Upper lobe of left lung (tissue), 6 donors: ENCODE measurements around the gene TCAF2. TPM values are rescaled to one million over a fixed set of nuclear protein-coding genes. Genes with fewer than 3 reads are reported as not detected.
A peak's percentile ranks its signal among the peaks of the same experiment; 100 is the strongest.
"Not testable (repeated sequence)": the region's sequence is repeated elsewhere in the genome, so short reads cannot be mapped to it uniquely, and the experiment has no call there.

ENCODE experiments used
- ATAC-seq, 2 donors: fragments of 200-7000 bp; cut with Tn5 transposase; one replicate each; pipeline ENCODE4 v1.9.1; 2022; ENCODE audit warnings: mild to moderate bottlenecking in 2 of 2, moderate library complexity in 2 of 2; ENCODE audit not compliant: low FRiP score in 2 of 2
- DNase-seq, 2 donors: peaks; one replicate each; pipeline ENCODE4 v3.0.0-alpha.2; 2019 to 2020
- H3K27ac ChIP-seq, 4 donors: fragments of 200-600 bp; sonication (generic); one replicate each; pipeline ENCODE4 v1.5.1; 2016 to 2019
- H3K27me3 ChIP-seq, 4 donors: fragments of 200-600 bp; sonication (generic); one replicate each; pipeline ENCODE4 v1.5.1; 2017 to 2019
- H3K36me3 ChIP-seq, 4 donors: fragments of 200-600 bp; sonication (generic); one replicate each; pipeline ENCODE4 v1.5.1; 2016 to 2019
- H3K4me1 ChIP-seq, 4 donors: fragments of 200-600 bp; sonication (generic); one replicate each; pipeline ENCODE4 v1.5.1; 2018 to 2019
- H3K4me3 ChIP-seq, 4 donors: fragments of 200-600 bp; sonication (generic); one replicate each; pipeline ENCODE4 v1.5.1; 2017 to 2019; ENCODE audit warnings: mild to moderate bottlenecking in 2 of 4, moderate library complexity in 1 of 4
- H3K9me3 ChIP-seq, 4 donors: fragments of 200-600 bp; sonication (generic); one replicate each; pipeline ENCODE4 v1.5.1; 2018 to 2019
- WGBS, 2 donors: methylation state at CpG; one replicate each; pipeline ENCODE4 v1.1.5; 2017 to 2018; 5-methylcytosine and 5-hydroxymethylcytosine counted together
- small RNA-seq, 4 donors: library from RNA; depleted of rRNA; stranded (forward); fragments of <200 nt; gene quantifications; one replicate each; pipeline ENCODE3, GENCODE V24; 2016
- total RNA-seq, 6 donors: library from RNA; depleted of rRNA in 4 of 6; stranded (reverse); fragments of >200 nt in 4 of 6; gene quantifications; one replicate each; pipeline versions ENCODE4 v1.1.0 to v1.2.1, GENCODE V29; 2016 to 2021
- donor health status: DM: no; HTN: no; CAD: no; lungs with moderate emphysema.
- donor health status: DM: no; HTN: yes; CAD: no; lungs with severe emphysema.

Gene TCAF2
- total RNA-seq, 6 donors from 2014 or later: 2.3 to 7.9 (median 5.7) TPM

GRCh38 chr7:143632506-143632905, 11.7 kb downstream of the TCAF2 start:
- ATAC-seq, H3K27me3 ChIP-seq, H3K27ac ChIP-seq, H3K9me3 ChIP-seq, H3K4me3 ChIP-seq, H3K36me3 ChIP-seq, DNase-seq, H3K4me1 ChIP-seq: not testable (repeated sequence)
- no CpG with 5 or more reads among the region's 4 CpGs for WGBS, 2 donors

DNA sequence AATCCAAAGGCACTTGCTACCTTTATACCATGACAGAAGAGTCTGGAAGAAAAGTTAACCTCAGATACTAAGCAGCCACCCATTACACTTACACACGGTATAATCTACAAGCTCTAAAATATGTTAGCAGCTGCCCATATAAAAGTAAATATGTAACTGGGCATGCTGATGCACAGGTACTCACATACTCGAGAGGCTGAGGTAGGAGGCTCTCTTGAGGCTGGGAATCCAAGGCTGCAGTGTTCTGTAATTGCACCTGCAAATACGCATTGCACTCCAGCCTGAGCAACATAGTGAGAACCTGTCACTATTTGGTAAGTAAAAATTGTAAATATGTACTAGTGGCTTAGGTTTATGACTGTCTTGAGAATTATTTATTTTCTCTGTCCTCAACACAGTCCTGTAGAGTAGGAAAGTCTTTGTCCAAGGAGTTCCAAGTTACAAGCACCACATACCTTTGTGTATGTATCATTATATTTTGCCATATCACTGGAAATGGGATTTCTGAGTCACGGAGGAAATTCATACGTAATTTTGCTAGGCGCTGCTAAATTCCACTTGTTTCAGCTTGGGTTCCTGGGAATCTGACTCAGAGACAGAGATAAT, 12.3 kb downstream of the TCAF2 start:
- H3K9me3 ChIP-seq, H3K27me3 ChIP-seq, H3K4me3 ChIP-seq, H3K27ac ChIP-seq, DNase-seq, H3K4me1 ChIP-seq, H3K36me3 ChIP-seq: not testable (repeated sequence)
- no CpG with 5 or more reads among the region's 6 CpGs for WGBS, 2 donors
- peak; percentile 57 to 65 for ATAC-seq

DNA sequence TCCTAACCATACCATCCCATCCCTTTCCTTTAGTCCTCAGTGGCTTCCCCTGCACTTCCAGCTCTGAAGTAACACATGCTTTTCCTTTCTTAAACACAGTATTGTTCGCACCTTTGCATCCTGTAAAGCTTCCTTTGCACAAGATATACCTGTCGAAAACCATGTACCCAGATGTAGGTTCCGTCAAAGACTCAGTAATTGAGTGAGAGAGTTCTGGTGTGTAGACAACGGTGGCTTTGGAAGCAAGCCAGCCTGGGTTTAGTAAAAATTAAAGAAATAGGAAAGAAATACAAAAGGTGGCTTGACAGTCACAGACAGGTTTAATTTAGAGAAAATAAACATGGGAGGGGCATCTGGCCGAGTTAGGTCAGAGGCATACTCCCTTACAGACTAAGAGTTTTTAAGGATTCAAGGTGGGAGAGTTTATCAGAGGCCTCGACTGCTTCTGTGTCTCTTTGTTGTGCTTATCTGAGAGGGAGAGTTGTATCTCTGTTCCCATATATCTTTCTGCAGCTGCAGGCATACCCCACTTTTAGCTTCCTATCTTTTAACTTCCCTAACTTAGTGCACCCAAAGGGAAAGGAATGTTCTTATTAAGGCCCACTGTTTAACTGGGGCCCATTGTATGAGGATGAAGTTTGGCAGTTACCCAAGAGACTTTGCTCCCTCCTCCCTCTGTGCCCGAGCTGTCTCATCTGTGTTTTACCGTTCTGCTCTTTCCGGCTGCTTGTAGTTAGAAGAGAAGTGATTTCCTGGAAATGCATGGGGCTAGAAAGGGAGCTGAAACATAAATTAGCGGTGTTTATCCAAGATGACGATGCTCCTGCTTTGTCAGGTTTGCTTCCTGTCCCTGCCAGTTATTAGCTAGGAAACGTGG, 14.8 kb downstream of the TCAF2 start:
- not testable (repeated sequence) for H3K9me3 ChIP-seq, H3K36me3 ChIP-seq, H3K27ac ChIP-seq, H3K4me1 ChIP-seq, H3K27me3 ChIP-seq, ATAC-seq, H3K4me3 ChIP-seq, DNase-seq
- WGBS, 2 donors: no CpG with 5 or more reads among the region's 12 CpGs

DNA sequence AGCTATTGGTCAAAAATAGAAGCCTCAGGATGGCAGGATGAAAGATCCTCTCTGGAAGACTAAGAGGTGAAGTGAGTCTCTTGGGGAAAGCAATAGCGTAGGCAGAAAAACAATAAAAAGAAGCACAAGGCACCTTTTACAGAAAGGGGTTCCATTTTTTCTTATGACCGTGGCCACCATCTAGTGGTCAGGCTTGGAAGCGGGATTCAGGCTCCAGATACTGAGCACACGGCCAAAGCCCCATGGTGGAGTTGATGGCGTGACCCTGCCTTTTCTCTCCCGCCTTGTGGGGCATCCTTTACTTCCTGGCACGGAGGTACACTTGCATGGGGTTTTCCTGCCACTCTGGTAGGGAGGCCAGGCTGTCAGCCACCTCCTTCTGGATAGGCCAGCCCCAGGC, 18.6 kb downstream of the TCAF2 start:
- DNase-seq: not testable (repeated sequence)

DNA sequence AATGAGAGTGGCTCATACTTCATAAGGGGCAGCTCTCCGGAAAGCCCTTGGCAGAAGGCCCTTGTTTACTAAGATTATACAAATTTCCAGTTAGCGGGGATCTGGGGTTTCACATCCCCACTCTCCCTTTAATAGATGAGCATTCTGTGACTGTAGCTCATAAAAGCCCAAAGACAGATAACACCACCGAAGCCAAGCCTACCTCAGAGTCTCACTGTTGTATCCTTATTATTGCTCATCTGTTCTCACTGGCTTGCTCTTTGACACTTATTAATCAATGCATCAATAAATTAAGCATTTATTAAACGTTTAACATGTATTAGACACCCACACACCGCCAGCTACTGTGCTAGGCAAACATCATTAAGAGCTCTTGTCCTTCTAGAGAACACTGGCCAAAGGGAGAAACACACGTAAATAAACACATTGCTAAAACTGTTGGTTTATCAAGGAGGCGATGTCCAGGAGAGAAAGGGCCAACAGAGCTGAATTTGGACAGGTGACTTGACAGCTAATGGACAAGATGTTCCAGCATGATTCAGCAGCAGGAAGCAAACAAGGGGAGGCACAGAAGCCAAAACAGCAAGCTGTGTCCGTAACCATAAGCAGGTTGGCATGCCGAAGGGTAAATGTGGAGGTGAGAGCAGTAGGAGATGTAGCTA, 19.9 kb downstream of the TCAF2 start:
- H3K4me1 ChIP-seq, H3K27ac ChIP-seq, H3K27me3 ChIP-seq, H3K4me3 ChIP-seq, H3K36me3 ChIP-seq, ATAC-seq, H3K9me3 ChIP-seq, DNase-seq: not testable (repeated sequence)
- WGBS, 2 donors: 58 to 94% methylated on average over 2 to 3 of the region's 9 CpGs

More for the DNA sequence above, 18.6 kb downstream of the TCAF2 start:
- ATAC-seq: peak in 1 of 2 donors; percentile 61
- H3K9me3 ChIP-seq, H3K27me3 ChIP-seq, H3K4me3 ChIP-seq, H3K36me3 ChIP-seq, H3K27ac ChIP-seq, H3K4me1 ChIP-seq: not testable (repeated sequence)
- no CpG with 5 or more reads among the region's 7 CpGs for WGBS, 2 donors

- H3K4me1 ChIP-seq, H3K4me3 ChIP-seq, H3K27ac ChIP-seq, H3K27me3 ChIP-seq, DNase-seq, ATAC-seq, H3K9me3 ChIP-seq, H3K36me3 ChIP-seq: not testable (repeated sequence)
- WGBS, 2 donors: no CpG with 5 or more reads among the region's 6 CpGs
These were observed 25.8 kb downstream of the TCAF2 start for GRCh38 chr7:143646598-143646997.

DNA sequence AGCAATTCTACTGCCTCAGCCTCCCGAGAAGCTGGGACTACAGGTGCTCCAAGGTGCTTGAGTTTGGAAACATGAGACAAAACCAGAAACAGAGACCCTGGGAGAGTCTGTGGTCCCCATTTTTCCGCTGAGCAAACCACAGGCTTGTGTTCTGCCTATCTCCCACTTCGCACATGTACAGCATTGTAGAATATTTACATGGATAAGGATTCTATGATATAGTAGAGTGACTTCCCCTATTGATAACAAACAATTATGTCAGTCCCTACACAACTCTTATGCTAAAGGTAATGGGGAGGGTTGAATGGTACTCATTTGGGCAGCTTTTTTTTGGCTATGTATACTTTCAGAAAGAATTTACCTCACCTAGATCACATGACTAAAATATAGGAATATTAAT, 29.1 kb downstream of the TCAF2 start:
- not testable (repeated sequence) for H3K4me3 ChIP-seq, DNase-seq, H3K27ac ChIP-seq, H3K27me3 ChIP-seq, H3K9me3 ChIP-seq, H3K36me3 ChIP-seq, ATAC-seq, H3K4me1 ChIP-seq
- WGBS, 2 donors: no CpG with 5 or more reads among the region's 3 CpGs

DNA sequence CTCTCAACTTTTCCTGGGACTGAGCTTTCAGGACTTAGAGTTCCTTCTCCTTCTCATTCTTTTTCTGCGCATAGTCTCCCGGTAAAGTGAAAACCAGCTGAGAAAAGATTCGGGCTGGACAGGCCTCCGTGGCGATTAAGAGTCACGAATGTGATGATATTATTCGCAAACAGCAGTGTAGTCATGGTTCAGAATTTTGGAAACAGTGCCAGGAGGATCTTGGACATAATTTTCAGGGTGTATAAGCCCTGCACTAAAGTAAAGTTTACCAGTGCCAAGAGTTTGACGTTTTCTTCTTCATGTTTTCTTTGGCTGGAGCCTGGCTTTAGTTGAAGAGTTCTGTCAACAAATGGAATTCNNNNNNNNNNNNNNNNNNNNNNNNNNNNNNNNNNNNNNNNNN, 29.7 kb downstream of the TCAF2 start:
- not testable (repeated sequence) for H3K4me3 ChIP-seq, H3K27ac ChIP-seq, H3K9me3 ChIP-seq, H3K4me1 ChIP-seq, H3K36me3 ChIP-seq, H3K27me3 ChIP-seq, DNase-seq
- peak in 1 of 2 donors; percentile 89 for ATAC-seq
- no CpG with 5 or more reads among the region's 8 CpGs for WGBS, 2 donors

Small RNA genes within 50 kb of the gene (small RNA-seq; reads per million reads assigned to genes)
- gene AC073264.2 (0 reads per million in 4 donors), gene RNU6-162P (0 reads per million in 4 donors)

Other genes with a start within 250 kb of the TCAF2 start
- 100 to 1,000 TPM in 5 of 6 donors, 10 to 100 TPM in 1; 44.6 to 345 (median 222) TPM for gene ZYX, start 239.6 kb upstream of the TCAF2 start, total RNA-seq
- gene EPHA1, start 212.1 kb upstream of the TCAF2 start, total RNA-seq: 10 to 100 TPM in 4 of 6 donors, 1 to 10 TPM in 2; 5.3 to 18.9 (median 13.0) TPM
- gene TAS2R60, start 177.5 kb upstream of the TCAF2 start, total RNA-seq: 1 to 10 TPM in 2 of 6 donors, under 1 TPM in 1, not detected in 3; 0.83 to 3.1 (median 1.2) TPM
- gene TAS2R41, start 143.1 kb upstream of the TCAF2 start, total RNA-seq: under 1 TPM in 2 of 6 donors, not detected in 4; 0.46 to 0.54 TPM
- 1 to 10 TPM in 1 of 6 donors, under 1 TPM in 3, not detected in 2; 0.20 to 4.2 (median 0.53) TPM for gene CTAGE15, start 49.2 kb upstream of the TCAF2 start, total RNA-seq
- 10 to 100 TPM in 1 of 6 donors, 1 to 10 TPM in 1, under 1 TPM in 3, not detected in 1; 0.33 to 13.6 (median 0.91) TPM for gene CTAGE6, start 136.7 kb downstream of the TCAF2 start, total RNA-seq